H1 (cell line): ENCODE data around the gene MRPL22.

Experiments
- CHD2 ChIP-seq: IDR thresholded peaks from 2 replicates; pipeline ENCODE4 v1.6.1; 2012; ENCODE audit warnings: low read length, improper control_type of control experiment
- JUND ChIP-seq: IDR thresholded peaks from 2 replicates; pipeline ENCODE4 v1.6.1; 2011; ENCODE audit warnings: mild to moderate bottlenecking, improper control_type of control experiment, low read length
- POLR2AphosphoS5 ChIP-seq: IDR thresholded peaks from 2 replicates; pipeline ENCODE4 v1.6.1; 2011; ENCODE audit warnings: low read depth, low read length
- POU5F1 ChIP-seq: IDR thresholded peaks from 2 replicates; pipeline ENCODE4 v1.6.1; 2011; ENCODE audit warnings: low read depth, mild to moderate bottlenecking, low read length, moderate library complexity
- TAF1 ChIP-seq: IDR thresholded peaks from 2 replicates; pipeline ENCODE4 v1.6.1; 2011; ENCODE audit warnings: mild to moderate bottlenecking, low read depth, low read length
- TAF7 ChIP-seq: optimal IDR thresholded peaks from 2 replicates; pipeline ENCODE3; 2011; ENCODE audit warnings: low read depth, mild to moderate bottlenecking, inconsistent platforms, low read length, moderate library complexity, borderline replicate concordance
- TBP ChIP-seq: IDR thresholded peaks from 2 replicates; pipeline ENCODE4 v1.6.1; 2011; ENCODE audit warnings: low read depth, low read length, improper control_type of control experiment

GRCh38 chr5:154947778-154948177 is 6.9 kb downstream of the MRPL22 start:
- no peak for TF ChIP-seq POLR2AphosphoS5
- TF ChIP-seq TAF1, result no peak
- no peak for TF ChIP-seq TBP
- TF ChIP-seq POU5F1, result no peak
- no peak for TF ChIP-seq JUND
- no peak for TF ChIP-seq CHD2
- TF ChIP-seq TAF7, result no peak
